ENCODE data around the gene BEND2. TPM values are rescaled to one million over a fixed set of nuclear protein-coding genes. Genes with fewer than 3 reads are reported as not detected.

BEND2 gene
- total RNA-seq, 3 donors from 2014 or later: not detected

GRCh38 chrX:18210470-18210869 lies 10.2 kb downstream of the BEND2 start:
- no peak for DNase-seq
- no peaks in the 10 kb centered on the region for H3K36me3 ChIP-seq (ENCODE audit: low read depth)
- ATAC-seq: no peak
- intact Hi-C loops (cut with DNase I, micrococcal nuclease): no loop called here
- no peaks in the 10 kb centered on the region for H3K9me3 ChIP-seq
- no peak overlapping the region for H3K4me3 ChIP-seq
- H3K4me1 ChIP-seq (ENCODE audit: low read depth): no peaks in the 10 kb centered on the region
- no peak for TF ChIP-seq CTCF (IDR thresholded peaks at IDR 0.05)

GRCh38 chrX:18206657-18207056 lies 14.0 kb downstream of the BEND2 start:
- no peak for TF ChIP-seq CTCF (IDR thresholded peaks at IDR 0.05)
- no peak overlapping the region for H3K4me3 ChIP-seq
- no peaks in the 10 kb centered on the region for H3K4me1 ChIP-seq (ENCODE audit: low read depth)
- H3K36me3 ChIP-seq (ENCODE audit: low read depth): no peaks in the 10 kb centered on the region
- DNase-seq (no peak), ATAC-seq (no peak)
- intact Hi-C loops (cut with DNase I, micrococcal nuclease): no loop called here
- H3K9me3 ChIP-seq: no peaks in the 10 kb centered on the region

- intact Hi-C loops (cut with DNase I, micrococcal nuclease): no loop called here
- H3K36me3 ChIP-seq (ENCODE audit: low read depth): no peaks in the 10 kb centered on the region
- no peak for DNase-seq
- H3K9me3 ChIP-seq: no peaks in the 10 kb centered on the region
- no peaks in the 10 kb centered on the region for H3K4me1 ChIP-seq (ENCODE audit: low read depth)
- no peak overlapping the region for H3K4me3 ChIP-seq
- ATAC-seq: no peak
- no peak for TF ChIP-seq CTCF (IDR thresholded peaks at IDR 0.05)
These were observed 17.1 kb downstream of the BEND2 start for GRCh38 chrX:18203631-18204030.

DNA sequence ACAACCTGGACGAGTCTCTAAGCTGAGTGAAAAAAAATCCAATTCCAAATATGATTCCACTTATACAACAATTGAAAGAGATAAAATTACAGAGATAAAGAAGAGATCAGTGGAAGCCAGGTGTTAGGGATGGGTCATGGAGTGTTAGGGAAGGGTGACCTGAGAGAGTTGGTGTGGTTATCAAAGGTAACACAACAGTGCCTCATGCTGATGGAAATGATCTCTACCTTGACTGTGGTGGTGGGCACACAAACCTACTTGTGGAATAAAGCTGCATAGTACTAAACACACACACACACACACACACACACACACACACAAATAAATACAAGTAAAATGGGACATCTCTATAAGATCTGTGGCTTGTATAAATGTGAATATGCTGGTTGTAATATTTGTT lies 26.0 kb downstream of the BEND2 start:
- no peak for ATAC-seq
- H3K4me1 ChIP-seq (ENCODE audit: low read depth): no peaks in the 10 kb centered on the region
- intact Hi-C loops (cut with DNase I, micrococcal nuclease): no loop called here
- H3K9me3 ChIP-seq: no peaks in the 10 kb centered on the region
- H3K36me3 ChIP-seq (ENCODE audit: low read depth): no peaks in the 10 kb centered on the region
- H3K4me3 ChIP-seq: no peak overlapping the region
- no peak for DNase-seq
- no peak for TF ChIP-seq CTCF (IDR thresholded peaks at IDR 0.05)

DNA sequence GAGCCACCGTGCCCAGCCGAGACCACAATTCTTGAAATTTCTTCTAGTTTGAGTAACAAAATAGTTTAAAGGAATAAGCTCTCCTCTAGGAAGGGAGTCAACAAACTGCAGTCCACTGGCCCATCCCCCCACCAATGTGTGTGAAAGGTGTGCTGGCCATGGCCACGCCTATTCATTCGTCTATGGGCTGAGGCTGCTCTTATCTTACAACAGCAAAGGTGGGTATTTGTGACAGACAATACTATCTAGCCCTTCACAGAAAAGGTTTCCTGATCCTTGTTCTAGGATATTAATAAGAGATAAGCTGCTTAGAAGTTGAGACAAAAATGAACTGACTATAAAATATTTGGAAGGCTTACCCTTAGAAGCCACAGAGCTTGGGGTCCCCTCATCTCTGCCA lies 41.2 kb downstream of the BEND2 start:
- DNase-seq (peak in 1 of 3 donors; percentile 1), ATAC-seq (no peak)
- H3K9me3 ChIP-seq: no peaks in the 10 kb centered on the region
- H3K4me1 ChIP-seq (ENCODE audit: low read depth): no peaks in the 10 kb centered on the region
- no peaks in the 10 kb centered on the region for H3K36me3 ChIP-seq (ENCODE audit: low read depth)
- no peak overlapping the region for H3K4me3 ChIP-seq
- TF ChIP-seq CTCF (IDR thresholded peaks at IDR 0.05): no peak
- intact Hi-C loops (cut with DNase I, micrococcal nuclease): no loop called here

DNA sequence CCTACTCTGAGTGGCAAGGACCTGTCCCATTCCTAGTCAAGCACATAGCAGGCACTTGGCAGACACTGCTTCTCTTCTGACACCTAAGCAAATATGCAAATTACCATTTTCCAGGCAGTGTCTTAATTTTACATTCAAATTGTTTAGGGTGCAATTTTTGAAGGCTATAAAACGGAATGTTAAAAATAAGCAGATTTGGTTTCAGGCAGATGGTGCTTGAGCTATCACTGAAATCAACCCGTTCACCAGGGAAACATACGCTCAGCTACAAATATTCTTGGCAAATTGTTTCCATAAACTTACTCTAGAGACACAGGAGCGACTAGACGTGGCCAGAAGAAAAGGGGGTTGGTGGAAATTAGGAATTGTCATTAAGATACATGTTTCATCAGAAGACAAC lies 45.7 kb downstream of the BEND2 start:
- intact Hi-C loops (cut with DNase I, micrococcal nuclease): no loop called here
- Histone ChIP-seq H3K4me1 (ENCODE audit: low read depth) (no peaks in the 10 kb centered on the region), H3K9me3 (no peaks in the 10 kb centered on the region), H3K4me3 (no peak overlapping the region), H3K36me3 (ENCODE audit: low read depth) (no peaks in the 10 kb centered on the region)
- no peak for DNase-seq
- no peak for TF ChIP-seq CTCF (IDR thresholded peaks at IDR 0.05)
- no peak for ATAC-seq

Data from mucosa of descending colon (tissue), 3 donors.